Fibroblast of skin of abdomen (primary cell): ENCODE data around the gene TAS1R2. TPM values are rescaled to one million over a fixed set of nuclear protein-coding genes. Genes with fewer than 3 reads are reported as not detected.
A peak's percentile ranks its signal among the peaks of the same experiment; 100 is the strongest.
"Not testable (repeated sequence)": the region's sequence is repeated elsewhere in the genome, so short reads cannot be mapped to it uniquely, and the experiment has no call there.

ENCODE experiments used
- DNase-seq: peaks from one replicate; pipeline ENCODE4 v3.0.0-alpha.2; 2013
- polyA plus RNA-seq, 2 experiments: library from polyadenylated mRNA; unstranded; fragments of 120-200 nt; gene quantifications; one replicate each; pipeline ENCODE4 v1.2.1, GENCODE V29; 2013; ENCODE audit not compliant: insufficient read length in 2 of 2

The TAS1R2 gene
- not detected for polyA plus RNA-seq (2013, experiment 1 of 2; ENCODE audit: insufficient read length)
- polyA plus RNA-seq (2013, experiment 2 of 2; ENCODE audit: insufficient read length) = not detected

DNA sequence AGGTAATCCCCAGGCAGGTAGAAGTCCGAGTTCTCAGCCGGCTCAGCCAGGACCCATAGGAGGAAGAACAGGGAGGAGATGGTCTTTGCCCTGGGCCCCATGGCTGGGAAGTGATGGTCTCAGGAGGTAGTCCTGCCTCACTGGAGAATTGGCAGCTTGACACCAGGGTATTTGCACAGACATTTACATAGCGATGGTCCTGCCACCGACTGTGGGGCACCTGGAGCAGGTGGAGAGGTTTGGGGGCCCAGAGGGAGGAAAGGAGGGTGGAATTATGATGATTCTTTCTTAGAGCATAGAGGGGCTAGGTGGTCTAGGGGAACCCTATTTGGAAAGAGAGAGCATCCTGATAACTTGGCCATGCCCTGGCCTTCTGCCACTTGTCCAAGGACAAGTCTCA, at the start of gene TAS1R2:
Gene TAS1R2, minus strand, starts transcription at position 101 of the 400 bp plus-strand sequence. Its CDS starts 0 bp downstream, at position 101.
- no peak for DNase-seq

DNA sequence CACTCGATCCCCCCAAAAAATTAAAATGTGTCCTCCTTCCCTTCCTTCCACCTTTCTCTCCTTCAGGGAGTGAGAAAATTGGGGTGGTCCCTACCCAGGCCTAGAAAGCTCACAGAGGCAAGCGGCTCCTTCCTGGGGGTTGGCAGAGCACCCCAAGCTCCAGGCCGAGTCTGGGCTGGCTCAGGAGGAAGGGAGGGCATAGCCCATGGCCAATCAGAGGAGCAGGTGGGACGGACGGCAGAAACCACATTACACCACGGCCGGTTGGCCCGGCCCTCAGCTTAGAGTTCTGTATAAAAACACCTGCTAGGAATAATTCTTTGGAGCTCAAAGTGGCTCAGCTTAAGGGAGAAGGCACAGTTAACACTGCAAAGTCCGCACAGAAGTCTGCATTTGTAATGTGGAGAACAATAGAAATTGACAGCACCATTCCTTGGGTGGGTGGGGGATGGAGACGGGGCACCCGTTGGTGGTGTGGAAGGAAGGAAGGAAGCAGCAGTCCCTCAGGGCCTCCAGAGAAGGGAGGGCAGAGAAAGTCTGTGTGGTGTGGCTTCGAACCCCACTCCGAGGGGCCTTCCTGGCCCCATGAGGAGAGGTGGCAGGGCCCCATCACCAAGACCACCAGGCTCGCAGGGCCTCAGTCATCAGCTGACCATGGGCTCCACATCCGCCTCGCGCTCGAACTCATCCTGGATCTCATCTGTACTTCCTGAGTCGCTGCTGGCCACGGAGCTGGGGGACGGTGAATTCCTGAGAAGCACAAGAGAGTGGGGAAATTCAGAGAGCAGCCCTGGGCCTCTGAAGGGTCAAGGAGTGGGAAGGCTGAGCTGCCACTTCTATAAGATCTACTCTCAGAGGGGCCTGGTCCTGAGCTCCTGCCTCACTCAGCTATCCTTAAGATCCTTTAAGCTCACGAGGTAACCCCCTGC, 48.7 kb upstream of the TAS1R2 start:
- no peak for DNase-seq

- DNase-seq = peak; percentile 63
Measured at GRCh38 chr1:18907021-18907916, 47.8 kb upstream of the TAS1R2 start.

GRCh38 chr1:18903291-18903756, 43.9 kb upstream of the TAS1R2 start:
- no peak for DNase-seq

DNA sequence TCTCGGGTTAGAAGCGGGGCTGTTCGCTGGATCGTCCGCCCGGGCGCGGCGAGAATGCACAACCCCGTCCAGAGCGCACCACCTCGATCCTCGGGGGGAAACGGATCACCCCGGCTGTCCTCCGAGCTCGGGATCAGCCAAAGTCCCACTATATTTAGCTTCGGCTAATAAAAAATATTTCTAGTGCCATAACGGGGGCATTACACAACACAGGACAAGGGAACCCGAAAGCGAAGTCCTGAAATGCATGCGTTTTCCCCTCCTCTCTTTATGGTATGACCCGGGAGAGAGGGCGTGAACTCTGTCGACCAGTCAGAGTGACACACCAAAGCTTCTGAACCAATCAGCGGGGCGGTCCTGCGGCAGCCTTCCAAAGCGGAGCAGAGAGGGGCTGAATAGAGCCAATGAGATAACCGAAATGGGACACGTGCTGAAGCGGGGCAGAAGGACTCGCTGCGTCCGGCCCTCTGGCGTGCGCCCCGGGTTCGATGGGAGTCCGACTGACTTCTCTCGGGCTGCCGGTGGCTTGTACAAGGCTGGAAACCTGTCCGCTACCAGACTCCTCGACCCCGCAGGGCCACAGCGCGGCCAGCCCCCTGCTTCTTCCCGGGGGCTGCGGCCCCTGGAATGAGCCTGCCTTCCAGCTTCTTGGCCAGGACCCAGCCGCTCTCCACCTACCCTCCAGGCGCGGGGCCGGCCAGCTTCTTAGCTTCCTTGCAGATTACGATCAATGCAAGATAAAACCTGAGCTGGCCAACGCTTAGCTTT, 43.2 kb upstream of the TAS1R2 start, which contains the start of gene ALDH4A1:
Gene ALDH4A1, minus strand, starts transcription at position 33 of the 768 bp plus-strand sequence. Its CDS starts 32 bp downstream, at position 1.
- peak; percentile 99 for DNase-seq

- DNase-seq = peak; percentile 9
Measured at GRCh38 chr1:18901952-18902522, 42.6 kb upstream of the TAS1R2 start.

- DNase-seq = no peak
Measured at GRCh38 chr1:18901147-18901951, 41.9 kb upstream of the TAS1R2 start.

DNA sequence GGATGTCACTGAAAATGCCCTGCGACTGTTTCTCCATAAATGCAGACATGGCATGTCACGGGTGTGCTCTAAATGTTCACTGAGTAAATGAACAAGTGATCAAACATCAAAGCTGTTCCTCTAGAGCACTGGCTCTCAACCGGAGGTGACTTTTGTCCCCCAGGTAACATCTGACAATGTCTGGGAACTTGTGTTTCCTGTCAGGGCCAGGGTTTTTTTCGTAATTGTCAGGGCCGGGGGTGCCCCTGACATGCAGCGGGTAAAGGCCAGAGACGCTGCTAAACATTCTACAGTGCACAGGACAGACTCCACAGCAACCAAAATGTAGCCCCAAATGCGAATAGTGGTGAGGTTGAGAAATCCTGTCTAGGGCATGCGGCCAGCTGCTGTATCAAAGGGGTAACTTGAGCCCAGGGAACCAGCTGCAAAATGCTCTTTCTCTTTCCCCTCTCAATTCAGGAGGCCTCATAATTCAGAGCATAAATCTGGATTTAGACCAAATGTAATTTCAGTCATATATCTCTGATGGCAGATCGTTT, 40.9 kb upstream of the TAS1R2 start:
- DNase-seq = peak; percentile 12

- no peak for DNase-seq
Measured at GRCh38 chr1:18899363-18900049, 40.0 kb upstream of the TAS1R2 start.

DNA sequence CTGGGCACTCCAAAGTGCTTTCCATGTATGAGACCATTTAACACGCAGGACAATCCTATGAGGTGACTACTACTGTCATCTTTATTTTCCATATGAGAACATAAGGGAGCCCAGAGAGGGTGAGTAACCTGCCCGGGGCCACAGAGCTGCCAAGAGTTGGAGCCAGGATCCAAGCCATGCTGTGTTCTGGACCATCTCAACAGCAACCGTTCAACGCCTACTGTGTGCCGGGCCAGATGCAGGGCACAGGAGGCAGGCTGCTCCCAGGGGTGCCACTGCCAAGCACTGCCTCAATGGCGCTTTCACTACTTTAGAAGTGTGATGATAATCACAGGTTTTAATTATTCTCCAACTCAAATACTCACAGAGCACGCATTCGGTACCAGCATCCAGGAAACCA, 39.1 kb upstream of the TAS1R2 start:
- no peak for DNase-seq

DNA sequence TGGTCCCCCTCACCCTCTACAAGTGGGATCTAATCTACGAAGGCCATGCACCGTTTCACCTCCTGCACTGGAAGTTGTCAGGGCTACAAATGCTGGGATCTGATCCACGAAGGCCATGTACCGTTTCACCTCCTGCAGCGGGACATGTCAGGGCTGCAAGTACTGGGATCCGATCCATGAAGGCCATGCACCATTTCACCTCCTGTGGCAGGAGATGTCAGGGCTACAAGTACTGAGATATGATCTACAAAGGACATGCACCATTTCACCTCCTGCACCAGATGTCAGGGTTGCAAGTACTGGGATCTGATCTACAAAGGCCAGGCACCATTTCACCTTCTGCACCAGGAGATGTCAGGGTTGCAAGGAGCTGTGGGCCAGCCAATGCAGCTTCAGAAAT, 35.9 kb upstream of the TAS1R2 start:
- no peak for DNase-seq

DNA sequence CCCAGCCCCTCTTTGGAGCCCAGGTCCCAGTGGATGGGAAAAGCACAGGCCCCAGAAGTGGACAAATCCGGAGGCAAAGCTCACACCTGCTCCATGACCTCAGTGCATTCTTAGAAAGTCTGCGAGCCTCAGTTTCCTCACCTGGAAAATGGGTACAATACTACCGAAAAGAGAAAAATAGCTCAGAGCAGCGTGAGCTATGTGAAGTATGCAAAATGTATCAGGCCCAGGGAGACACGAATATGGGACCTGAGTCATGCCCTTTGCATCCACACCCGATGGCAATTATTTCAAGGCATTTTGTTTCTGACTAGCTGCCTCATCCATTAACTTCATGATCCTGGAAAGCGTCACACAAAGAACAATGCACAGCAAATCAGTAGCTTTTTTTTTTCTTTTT, 33.7 kb upstream of the TAS1R2 start:
- DNase-seq = peak; percentile 14

GRCh38 chr1:18891858-18892257, 32.4 kb upstream of the TAS1R2 start:
- DNase-seq = not testable (repeated sequence)

- no peak for DNase-seq
Measured at GRCh38 chr1:18891426-18891780, 31.9 kb upstream of the TAS1R2 start.

- no peak for DNase-seq
Measured at GRCh38 chr1:18890706-18891425, 31.4 kb upstream of the TAS1R2 start.

DNA sequence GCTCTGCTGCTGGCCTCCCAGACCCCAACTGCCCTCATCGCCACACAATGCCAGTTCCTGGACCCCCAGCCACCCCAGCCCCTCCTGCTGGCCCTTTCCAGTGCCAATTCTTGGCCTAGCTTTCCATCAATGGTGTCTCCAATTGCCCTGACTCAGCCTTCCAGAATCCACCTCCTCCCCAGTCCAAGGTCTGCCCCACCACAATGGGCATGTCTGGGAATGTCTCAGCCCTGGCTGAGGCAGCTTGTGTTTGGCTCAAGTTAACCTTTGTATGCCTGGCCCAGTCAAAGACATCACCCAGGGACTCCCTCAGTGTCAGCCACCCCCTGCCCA, 26.5 kb upstream of the TAS1R2 start:
- DNase-seq = peak; percentile 69

DNA sequence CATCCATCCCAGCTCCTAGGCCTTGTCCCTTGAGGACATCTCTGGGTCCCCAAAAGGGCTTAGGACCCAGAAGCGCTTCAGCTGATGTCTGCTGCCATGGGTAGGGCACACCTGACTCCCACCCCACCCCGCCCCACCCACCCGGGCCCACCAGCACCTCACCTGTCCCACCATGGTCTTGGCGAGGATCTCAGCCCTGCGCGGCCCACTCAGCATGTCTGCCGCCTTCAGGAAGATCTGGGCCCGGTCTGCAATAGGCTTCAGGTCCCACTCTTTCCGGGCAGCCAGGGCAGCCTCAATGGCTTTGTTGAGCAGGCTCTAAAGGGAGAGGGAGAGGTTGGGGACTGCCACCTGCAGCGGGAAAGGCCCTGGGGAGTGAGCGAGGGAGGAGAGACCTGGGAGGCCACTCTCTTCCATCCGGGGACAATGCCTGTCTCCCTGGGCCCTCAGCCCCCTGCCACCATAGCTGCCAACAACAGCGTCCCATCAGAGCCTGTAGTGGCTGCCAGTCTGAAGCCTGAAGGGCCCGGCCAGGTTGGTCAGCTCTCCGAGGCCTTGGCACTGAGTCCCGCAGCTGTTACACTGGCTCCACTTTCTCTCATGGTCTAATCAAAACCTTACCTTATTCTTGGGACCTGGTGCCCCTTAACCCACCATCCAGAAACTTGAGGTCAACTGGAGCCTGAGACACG, 26.0 kb upstream of the TAS1R2 start:
- DNase-seq = no peak

DNA sequence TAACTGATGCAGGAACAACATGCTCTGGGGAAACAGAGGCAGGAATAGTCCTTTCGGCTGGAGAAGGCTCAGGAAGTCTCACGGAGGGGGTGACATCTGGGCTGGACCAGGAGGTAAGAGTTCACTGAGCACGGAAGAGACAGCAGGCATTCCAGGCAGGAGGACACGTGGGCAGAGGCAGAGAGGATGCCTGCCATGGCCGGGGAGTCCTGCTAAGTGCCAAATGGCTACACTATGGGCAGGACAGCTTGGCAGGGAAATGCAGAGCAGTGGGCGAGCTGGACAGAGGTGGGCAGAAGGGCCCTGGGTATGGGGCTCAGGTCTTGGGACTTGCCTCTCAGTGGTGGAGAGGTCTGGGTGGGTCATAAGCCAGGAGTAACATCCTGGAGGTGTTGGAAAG, 25.3 kb upstream of the TAS1R2 start:
- no peak for DNase-seq

- no peak for DNase-seq
Measured at GRCh38 chr1:18884419-18884717, 24.9 kb upstream of the TAS1R2 start.
